ENCODE measurements around the gene RSPH6A.
A peak's percentile ranks its signal among the peaks of the same experiment; 100 is the strongest.

- TF ChIP-seq CTCF (optimal IDR thresholded peaks at IDR 0.05 in 1 of 3, IDR thresholded peaks at IDR 0.05 in 1 of 3, conservative IDR thresholded peaks at IDR 0.05 in 1 of 3; ENCODE audit: extremely low read depth in 1 of 3, insufficient read depth in 2 of 3, low read length in 3 of 3), result peak in 2 of 3 experiments; percentile 20 to 35
- TF ChIP-seq EZH2 (IDR thresholded peaks at IDR 0.05; ENCODE audit: low read length), result no peak
These were observed 33.8 kb upstream of the RSPH6A start for GRCh38 chr19:45848922-45849321.

Data from keratinocyte (primary cell).